ENCODE results near the gene FARS2. TPM values are rescaled to one million over a fixed set of nuclear protein-coding genes. Genes with fewer than 3 reads are reported as not detected.

FARS2 gene
- total and polyA plus RNA-seq, 9 of the 15 experiments (the other 6 are each of a cell fraction or from before 2014, with no cell fraction given): 16.5 to 62.2 (median 27.0) TPM

DNA sequence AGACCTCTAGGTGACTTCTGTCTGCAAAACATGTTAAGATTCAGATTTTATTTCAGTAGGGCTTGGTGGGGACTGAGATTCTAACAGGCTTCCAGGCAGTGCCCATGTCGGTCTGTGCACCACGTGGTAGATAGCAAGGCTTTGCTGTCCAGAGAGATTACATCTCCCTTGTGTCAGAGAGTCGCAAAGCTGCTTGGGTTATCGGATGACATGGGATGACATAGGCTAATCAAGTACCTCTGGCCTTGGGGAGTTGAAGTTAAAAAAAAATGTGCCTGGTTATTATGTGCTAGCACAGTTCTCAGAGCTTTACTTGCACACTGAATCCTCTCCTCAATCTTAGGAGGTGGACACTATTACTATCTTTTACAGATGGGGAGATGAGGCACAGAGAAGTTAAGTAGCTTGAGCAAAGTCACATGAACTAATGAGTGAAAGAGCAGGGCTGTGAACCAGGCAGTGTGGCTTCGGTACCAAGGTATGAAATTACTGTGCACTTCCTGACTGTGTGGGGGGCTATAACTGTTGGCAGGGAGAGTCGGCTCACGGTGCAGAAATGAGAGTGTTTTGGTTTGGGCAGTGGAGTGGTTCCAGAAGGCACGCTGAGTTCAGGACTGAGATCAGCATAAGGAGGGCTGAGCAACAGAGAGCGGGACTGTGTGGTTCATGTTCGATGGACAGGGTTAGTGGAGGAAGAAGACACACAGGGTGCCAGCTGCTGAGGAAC is 41.1 kb downstream of the FARS2 start (continued):
- TF ChIP-seq CREB1 (IDR thresholded peaks at IDR 0.05) (no peak), CREB1 (CRISPR knock-in tag; IDR thresholded peaks at IDR 0.05) (peak; percentile 33; the same call in 1 of the 2 replicates), SMARCA4 (IDR thresholded peaks at IDR 0.05) (peak; percentile 55), PHF20 (IDR thresholded peaks at IDR 0.05; ENCODE audit: partially characterized antibody) (no peak), ZKSCAN1 (IDR thresholded peaks at IDR 0.05; ENCODE audit: low read depth, low read length) (no peak), SOX6 (IDR thresholded peaks at IDR 0.05) (peak; percentile 41; the same call in 1 of the 2 replicates), CBFA2T2 (conservative IDR thresholded peaks at IDR 0.05) (peak; percentile 27; the same call in 1 of the 2 replicates), MCM2 (IDR thresholded peaks at IDR 0.05; ENCODE audit: low read depth) (no peak), NFE2 (IDR thresholded peaks at IDR 0.05; ENCODE audit: low read depth) (peak; percentile 72), NR3C1 (CRISPR knock-in tag; IDR thresholded peaks at IDR 0.05) (no peak), BCOR (IDR thresholded peaks at IDR 0.05) (no peak), ZNF444 (CRISPR knock-in tag; IDR thresholded peaks at IDR 0.05) (no peak), ZNF175 (CRISPR knock-in tag; IDR thresholded peaks at IDR 0.05; ENCODE audit: low read depth) (peak; percentile 65; the same call in 1 of the 2 replicates), MCM7 (IDR thresholded peaks at IDR 0.05) (no peak), ZC3H4 (CRISPR knock-in tag; IDR thresholded peaks at IDR 0.05; ENCODE audit: borderline replicate concordance) (no peak), DIDO1 (tag; IDR thresholded peaks at IDR 0.05; ENCODE audit: low read depth) (no peak)
- TF ChIP-seq, protein P1, sequence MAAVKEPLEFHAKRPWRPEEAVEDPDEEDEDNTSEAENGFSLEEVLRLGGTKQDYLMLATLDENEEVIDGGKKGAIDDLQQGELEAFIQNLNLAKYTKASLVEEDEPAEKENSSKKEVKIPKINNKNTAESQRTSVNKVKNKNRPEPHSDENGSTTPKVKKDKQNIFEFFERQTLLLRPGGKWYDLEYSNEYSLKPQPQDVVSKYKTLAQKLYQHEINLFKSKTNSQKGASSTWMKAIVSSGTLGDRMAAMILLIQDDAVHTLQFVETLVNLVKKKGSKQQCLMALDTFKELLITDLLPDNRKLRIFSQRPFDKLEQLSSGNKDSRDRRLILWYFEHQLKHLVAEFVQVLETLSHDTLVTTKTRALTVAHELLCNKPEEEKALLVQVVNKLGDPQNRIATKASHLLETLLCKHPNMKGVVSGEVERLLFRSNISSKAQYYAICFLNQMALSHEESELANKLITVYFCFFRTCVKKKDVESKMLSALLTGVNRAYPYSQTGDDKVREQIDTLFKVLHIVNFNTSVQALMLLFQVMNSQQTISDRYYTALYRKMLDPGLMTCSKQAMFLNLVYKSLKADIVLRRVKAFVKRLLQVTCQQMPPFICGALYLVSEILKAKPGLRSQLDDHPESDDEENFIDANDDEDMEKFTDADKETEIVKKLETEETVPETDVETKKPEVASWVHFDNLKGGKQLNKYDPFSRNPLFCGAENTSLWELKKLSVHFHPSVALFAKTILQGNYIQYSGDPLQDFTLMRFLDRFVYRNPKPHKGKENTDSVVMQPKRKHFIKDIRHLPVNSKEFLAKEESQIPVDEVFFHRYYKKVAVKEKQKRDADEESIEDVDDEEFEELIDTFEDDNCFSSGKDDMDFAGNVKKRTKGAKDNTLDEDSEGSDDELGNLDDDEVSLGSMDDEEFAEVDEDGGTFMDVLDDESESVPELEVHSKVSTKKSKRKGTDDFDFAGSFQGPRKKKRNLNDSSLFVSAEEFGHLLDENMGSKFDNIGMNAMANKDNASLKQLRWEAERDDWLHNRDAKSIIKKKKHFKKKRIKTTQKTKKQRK (IDR thresholded peaks at IDR 0.05; ENCODE audit: borderline replicate concordance, low read depth, low read length): no peak
- TF ChIP-seq, protein P2, sequence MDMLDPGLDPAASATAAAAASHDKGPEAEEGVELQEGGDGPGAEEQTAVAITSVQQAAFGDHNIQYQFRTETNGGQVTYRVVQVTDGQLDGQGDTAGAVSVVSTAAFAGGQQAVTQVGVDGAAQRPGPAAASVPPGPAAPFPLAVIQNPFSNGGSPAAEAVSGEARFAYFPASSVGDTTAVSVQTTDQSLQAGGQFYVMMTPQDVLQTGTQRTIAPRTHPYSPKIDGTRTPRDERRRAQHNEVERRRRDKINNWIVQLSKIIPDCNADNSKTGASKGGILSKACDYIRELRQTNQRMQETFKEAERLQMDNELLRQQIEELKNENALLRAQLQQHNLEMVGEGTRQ (CRISPR knock-in tag; IDR thresholded peaks at IDR 0.05): peak; percentile 82
- TF ChIP-seq, protein P3, sequence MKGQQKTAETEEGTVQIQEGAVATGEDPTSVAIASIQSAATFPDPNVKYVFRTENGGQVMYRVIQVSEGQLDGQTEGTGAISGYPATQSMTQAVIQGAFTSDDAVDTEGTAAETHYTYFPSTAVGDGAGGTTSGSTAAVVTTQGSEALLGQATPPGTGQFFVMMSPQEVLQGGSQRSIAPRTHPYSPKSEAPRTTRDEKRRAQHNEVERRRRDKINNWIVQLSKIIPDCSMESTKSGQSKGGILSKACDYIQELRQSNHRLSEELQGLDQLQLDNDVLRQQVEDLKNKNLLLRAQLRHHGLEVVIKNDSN (CRISPR knock-in tag; IDR thresholded peaks at IDR 0.05): peak; percentile 70
- TF ChIP-seq, protein P4, sequence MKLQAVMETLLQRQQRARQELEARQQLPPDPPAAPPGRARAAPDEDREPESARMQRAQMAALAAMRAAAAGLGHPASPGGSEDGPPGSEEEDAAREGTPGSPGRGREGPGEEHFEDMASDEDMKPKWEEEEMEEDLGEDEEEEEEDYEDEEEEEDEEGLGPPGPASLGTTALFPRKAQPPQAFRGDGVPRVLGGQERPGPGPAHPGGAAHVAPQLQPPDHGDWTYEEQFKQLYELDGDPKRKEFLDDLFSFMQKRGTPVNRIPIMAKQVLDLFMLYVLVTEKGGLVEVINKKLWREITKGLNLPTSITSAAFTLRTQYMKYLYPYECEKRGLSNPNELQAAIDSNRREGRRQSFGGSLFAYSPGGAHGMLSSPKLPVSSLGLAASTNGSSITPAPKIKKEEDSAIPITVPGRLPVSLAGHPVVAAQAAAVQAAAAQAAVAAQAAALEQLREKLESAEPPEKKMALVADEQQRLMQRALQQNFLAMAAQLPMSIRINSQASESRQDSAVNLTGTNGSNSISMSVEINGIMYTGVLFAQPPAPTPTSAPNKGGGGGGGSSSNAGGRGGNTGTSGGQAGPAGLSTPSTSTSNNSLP (IDR thresholded peaks at IDR 0.05; ENCODE audit: borderline replicate concordance, low read depth, low read length): 0 out of 2 replicates have a peak, but pooled peaks have one; percentile 23
- TF ChIP-seq, protein P5, sequence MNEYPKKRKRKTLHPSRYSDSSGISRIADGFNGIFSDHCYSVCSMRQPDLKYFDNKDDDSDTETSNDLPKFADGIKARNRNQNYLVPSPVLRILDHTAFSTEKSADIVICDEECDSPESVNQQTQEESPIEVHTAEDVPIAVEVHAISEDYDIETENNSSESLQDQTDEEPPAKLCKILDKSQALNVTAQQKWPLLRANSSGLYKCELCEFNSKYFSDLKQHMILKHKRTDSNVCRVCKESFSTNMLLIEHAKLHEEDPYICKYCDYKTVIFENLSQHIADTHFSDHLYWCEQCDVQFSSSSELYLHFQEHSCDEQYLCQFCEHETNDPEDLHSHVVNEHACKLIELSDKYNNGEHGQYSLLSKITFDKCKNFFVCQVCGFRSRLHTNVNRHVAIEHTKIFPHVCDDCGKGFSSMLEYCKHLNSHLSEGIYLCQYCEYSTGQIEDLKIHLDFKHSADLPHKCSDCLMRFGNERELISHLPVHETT (CRISPR knock-in tag; conservative IDR thresholded peaks at IDR 0.05 in 1 of 2, IDR thresholded peaks at IDR 0.05 in 1 of 2): peak in 1 of 2 experiments; percentile 88; a peak in 2 of 4 replicates
